Measurements from ENCODE around the gene NBPF4.

DNA sequence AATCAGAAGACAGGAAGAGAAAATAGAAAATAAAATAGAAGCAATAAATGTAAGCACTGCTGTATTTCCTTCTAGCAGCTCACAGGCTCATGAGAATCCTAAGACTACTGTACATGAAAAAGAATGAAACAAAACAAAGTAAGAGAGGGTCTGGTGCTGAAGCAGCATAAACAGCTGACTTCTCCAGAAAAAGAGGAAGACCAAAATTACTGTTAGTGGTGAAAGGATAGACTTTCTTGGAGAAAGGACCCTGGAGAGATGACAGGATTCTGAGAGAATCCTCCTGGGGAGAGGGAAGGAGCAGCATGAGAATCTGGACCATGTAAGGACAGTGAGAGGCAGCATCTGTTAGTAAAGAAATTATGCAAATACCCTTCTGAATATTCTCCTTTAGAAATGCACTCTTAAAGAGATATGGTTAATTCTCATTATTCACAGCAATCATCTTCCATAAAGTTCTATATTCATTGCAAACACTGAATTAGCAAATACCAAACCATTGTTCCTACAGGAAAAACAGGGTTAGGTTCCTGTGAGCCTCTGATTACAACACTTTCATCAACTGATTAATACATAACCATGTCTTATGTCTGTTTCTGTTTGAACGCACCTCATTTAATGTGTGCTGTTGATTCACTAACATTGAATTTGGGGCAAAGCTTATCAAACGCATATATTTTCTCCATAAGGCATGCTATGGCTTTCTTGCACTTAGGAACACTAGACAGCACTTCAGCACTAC is 60.7 kb downstream of the NBPF4 start:
- TF ChIP-seq, protein P1, sequence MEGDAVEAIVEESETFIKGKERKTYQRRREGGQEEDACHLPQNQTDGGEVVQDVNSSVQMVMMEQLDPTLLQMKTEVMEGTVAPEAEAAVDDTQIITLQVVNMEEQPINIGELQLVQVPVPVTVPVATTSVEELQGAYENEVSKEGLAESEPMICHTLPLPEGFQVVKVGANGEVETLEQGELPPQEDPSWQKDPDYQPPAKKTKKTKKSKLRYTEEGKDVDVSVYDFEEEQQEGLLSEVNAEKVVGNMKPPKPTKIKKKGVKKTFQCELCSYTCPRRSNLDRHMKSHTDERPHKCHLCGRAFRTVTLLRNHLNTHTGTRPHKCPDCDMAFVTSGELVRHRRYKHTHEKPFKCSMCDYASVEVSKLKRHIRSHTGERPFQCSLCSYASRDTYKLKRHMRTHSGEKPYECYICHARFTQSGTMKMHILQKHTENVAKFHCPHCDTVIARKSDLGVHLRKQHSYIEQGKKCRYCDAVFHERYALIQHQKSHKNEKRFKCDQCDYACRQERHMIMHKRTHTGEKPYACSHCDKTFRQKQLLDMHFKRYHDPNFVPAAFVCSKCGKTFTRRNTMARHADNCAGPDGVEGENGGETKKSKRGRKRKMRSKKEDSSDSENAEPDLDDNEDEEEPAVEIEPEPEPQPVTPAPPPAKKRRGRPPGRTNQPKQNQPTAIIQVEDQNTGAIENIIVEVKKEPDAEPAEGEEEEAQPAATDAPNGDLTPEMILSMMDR (IDR thresholded peaks at IDR 0.05) = no peak
- TF ChIP-seq POLR2A (IDR thresholded peaks at IDR 0.05) = no peak
